H1 (cell line): ENCODE data around the gene EGLN2. TPM values are rescaled to one million over a fixed set of nuclear protein-coding genes. Genes with fewer than 3 reads are reported as not detected.
A peak's percentile ranks its signal among the peaks of the same experiment; 100 is the strongest.

Experiments
- BACH1 ChIP-seq: IDR thresholded peaks from 2 replicates; pipeline ENCODE4 v1.6.1; 2012; ENCODE audit warnings: low read length, improper control_type of control experiment
- BCL11A ChIP-seq, 2 experiments: IDR thresholded peaks; one replicate each; pipeline ENCODE4 v1.6.1; 2011; ENCODE audit warnings: low read depth in 2 of 2, low read length in 2 of 2, mild to moderate bottlenecking in 2 of 2
- CREB1 ChIP-seq: IDR thresholded peaks from 2 replicates; pipeline ENCODE4 v1.6.1; 2012; ENCODE audit warnings: inconsistent platforms
- EP300 ChIP-seq, 2 experiments: IDR thresholded peaks; 1 replicate in 1 of 2; 2 replicates in 1 of 2; pipeline ENCODE4 v1.6.1; 2011 to 2012; ENCODE audit warnings: low read depth in 2 of 2, low read length in 2 of 2, mild to moderate bottlenecking in 2 of 2, borderline replicate concordance in 1 of 2, inconsistent platforms in 1 of 2, moderate library complexity in 1 of 2
- HDAC6 ChIP-seq: IDR thresholded peaks from one replicate; pipeline ENCODE4 v1.7.1; 2012; ENCODE audit warnings: low read depth, mild to moderate bottlenecking, inconsistent platforms, low read length, moderate library complexity
- KDM4A ChIP-seq: IDR thresholded peaks from one replicate; pipeline ENCODE4 v1.7.1; 2012; ENCODE audit warnings: low read depth, mild to moderate bottlenecking, moderate library complexity, low read length, inconsistent platforms; ENCODE audit not compliant: severe bottlenecking
- SIN3A ChIP-seq, 2 experiments: IDR thresholded peaks in 1 of 2; conservative IDR thresholded peaks in 1 of 2; 2 replicates each; pipeline ENCODE4 v1.6.1; 2011 to 2012; ENCODE audit warnings: low read length in 2 of 2, improper control_type of control experiment in 1 of 2, low read depth in 1 of 2, mild to moderate bottlenecking in 1 of 2
- SP2 ChIP-seq: IDR thresholded peaks from 2 replicates; pipeline ENCODE4 v1.6.1; 2012; ENCODE audit warnings: mild to moderate bottlenecking, low read length, inconsistent platforms
- TAF7 ChIP-seq: optimal IDR thresholded peaks from 2 replicates; pipeline ENCODE3; 2011; ENCODE audit warnings: low read depth, mild to moderate bottlenecking, inconsistent platforms, low read length, moderate library complexity, borderline replicate concordance
- ZNF274 ChIP-seq: IDR thresholded peaks from 2 replicates; pipeline ENCODE4 v1.7.0; 2012; ENCODE audit warnings: low read length, borderline replicate concordance; ENCODE audit errors: extremely low read depth
- polyA plus RNA-seq, 7 experiments: library from polyadenylated mRNA; depleted of rRNA in 3 of 7; stranded (reverse) in 5 of 7; unstranded in 2 of 7; fragments of >200 nt in 5 of 7; fragments of 200-250 nt in 2 of 7; gene quantifications; 1 replicate in 5 of 7; 2 replicates in 1 of 7; 4 replicates in 1 of 7; pipeline versions ENCODE4 v1.2.1 to v1.2.3, GENCODE V29; 2011 to 2013; ENCODE audit warnings: missing spikeins in 2 of 7, mixed read lengths in 2 of 7
- total RNA-seq: library from RNA; stranded (reverse); fragmentation: NEBNext Ultra II Directional; extraction: Animal tissue kit (Norgen Biotek cat#: 25700); gene quantifications from 2 replicates; pipeline ENCODE4 v1.2.1, GENCODE V29; 2021
- TF ChIP-seq, protein P1 (sequence below): IDR thresholded peaks from 2 replicates; pipeline ENCODE4 v1.6.1; 2011; ENCODE audit warnings: low read length, improper control_type of control experiment
- TF ChIP-seq, protein P2 (sequence below): IDR thresholded peaks from 2 replicates; pipeline ENCODE4 v1.6.1; 2012; ENCODE audit warnings: low read length, inconsistent platforms

EGLN2 gene
- total and polyA plus RNA-seq, 2 of the 8 experiments (the other 6 are each of a cell fraction or from before 2014, with no cell fraction given): 86.9 to 103 TPM

- TF ChIP-seq EP300 (IDR thresholded peaks at IDR 0.05; ENCODE audit: borderline replicate concordance in 1 of 2, low read depth in 2 of 2, low read length in 2 of 2) (no peak), HDAC6 (no peak), BACH1 (no peak), SIN3A (conservative IDR thresholded peaks at IDR 0.05 in 1 of 2, IDR thresholded peaks at IDR 0.05 in 1 of 2; ENCODE audit: low read depth in 1 of 2, low read length in 2 of 2) (no peak), SP2 (no peak), BCL11A (IDR thresholded peaks at IDR 0.05; ENCODE audit: low read depth in 2 of 2, low read length in 2 of 2) (no peak), KDM4A (peak; percentile 27), ZNF274 (no peak), TAF7 (no peak), CREB1 (no peak)
- TF ChIP-seq, protein P1, sequence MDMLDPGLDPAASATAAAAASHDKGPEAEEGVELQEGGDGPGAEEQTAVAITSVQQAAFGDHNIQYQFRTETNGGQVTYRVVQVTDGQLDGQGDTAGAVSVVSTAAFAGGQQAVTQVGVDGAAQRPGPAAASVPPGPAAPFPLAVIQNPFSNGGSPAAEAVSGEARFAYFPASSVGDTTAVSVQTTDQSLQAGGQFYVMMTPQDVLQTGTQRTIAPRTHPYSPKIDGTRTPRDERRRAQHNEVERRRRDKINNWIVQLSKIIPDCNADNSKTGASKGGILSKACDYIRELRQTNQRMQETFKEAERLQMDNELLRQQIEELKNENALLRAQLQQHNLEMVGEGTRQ: no peak
- TF ChIP-seq, protein P2, sequence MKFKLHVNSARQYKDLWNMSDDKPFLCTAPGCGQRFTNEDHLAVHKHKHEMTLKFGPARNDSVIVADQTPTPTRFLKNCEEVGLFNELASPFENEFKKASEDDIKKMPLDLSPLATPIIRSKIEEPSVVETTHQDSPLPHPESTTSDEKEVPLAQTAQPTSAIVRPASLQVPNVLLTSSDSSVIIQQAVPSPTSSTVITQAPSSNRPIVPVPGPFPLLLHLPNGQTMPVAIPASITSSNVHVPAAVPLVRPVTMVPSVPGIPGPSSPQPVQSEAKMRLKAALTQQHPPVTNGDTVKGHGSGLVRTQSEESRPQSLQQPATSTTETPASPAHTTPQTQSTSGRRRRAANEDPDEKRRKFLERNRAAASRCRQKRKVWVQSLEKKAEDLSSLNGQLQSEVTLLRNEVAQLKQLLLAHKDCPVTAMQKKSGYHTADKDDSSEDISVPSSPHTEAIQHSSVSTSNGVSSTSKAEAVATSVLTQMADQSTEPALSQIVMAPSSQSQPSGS: no peak
Measured at GRCh38 chr19:40811478-40812341, 12.7 kb downstream of the EGLN2 start (continued).
